ENCODE data around the gene GABRR3. TPM values are rescaled to one million over a fixed set of nuclear protein-coding genes. Genes with fewer than 3 reads are reported as not detected.
A peak's percentile ranks its signal among the peaks of the same experiment; 100 is the strongest.

Gene GABRR3
- total RNA-seq, 1 experiment from 2014 or later = not detected

GRCh38 chr3:97972976-97973375, 62.1 kb downstream of the GABRR3 start:
- H3K9ac ChIP-seq (ENCODE audit: low read length) = peak overlapping the region; percentile 69; the same call in 1 of the 2 replicates
- intact Hi-C loops (cut with micrococcal nuclease) = loop anchor here (5.0 kb wide), 1 partner anchor 91 kb away; no protein-coding TSS in a partner anchor

GRCh38 chr3:97971679-97972567, 63.2 kb downstream of the GABRR3 start, which contains the start of gene RIOX2:
RIOX2 (minus strand) TSS chr3:97972431; CDS start chr3:97967593, 4,838 bp downstream.
- Histone ChIP-seq H3K79me2 (ENCODE audit: low read length) (peaks cover 49% of the 10 kb centered on the region), H3K4me2 (ENCODE audit: low read length) (peak within 1 kb of the TSS; percentile 92), H3K36me3 (ENCODE audit: low read depth, low read length) (peaks cover 3% of the 10 kb centered on the region; the same call in 1 of the 2 replicates), H3K27ac (ENCODE audit: low read length) (peak within 1 kb of the TSS; percentile 40), H3K4me3 (ENCODE audit: low read length) (peak within 1 kb of the TSS; percentile 75), H3K9ac (ENCODE audit: low read length) (peak within 1 kb of the TSS; percentile 69), H3K4me1 (ENCODE audit: insufficient read depth, low read length) (peaks cover 22% of the 10 kb centered on the region), H3K27me3 (ENCODE audit: low read length) (no peaks in the 10 kb centered on the region), H3K9me3 (ENCODE audit: low read length) (no peaks in the 10 kb centered on the region), H3F3A (ENCODE audit: low read length, unreplicated experiment) (no peaks in the 10 kb centered on the region), H4K20me1 (ENCODE audit: low read length) (no peaks in the 10 kb centered on the region; the same call in 1 of the 2 replicates), H2AFZ (ENCODE audit: low read length) (peak within 1 kb of the TSS; percentile 63), H3K9me2 (replicated peaks; ENCODE audit: low read length) (no peaks in the 10 kb centered on the region)
- ChIA-PET POLR2A (ENCODE audit: unreplicated experiment) (no interaction called here), CTCF (no interaction called here)
- ATAC-seq (peak; percentile 88), DNase-seq (peak; percentile 82)
- TF ChIP-seq EZH2phosphoT487 (IDR thresholded peaks at IDR 0.05; ENCODE audit: borderline replicate concordance, low read length) (peak; percentile 54), EZH2 (IDR thresholded peaks at IDR 0.05; ENCODE audit: low read length, unreplicated experiment) (no peak)
- intact Hi-C loops (cut with micrococcal nuclease) = loop anchor here (2.0 to 5.0 kb wide), 3 partner anchors 51 to 151 kb away; no protein-coding TSS in a partner anchor
- BruUV-seq (replicated peaks) = TSS peak; percentile 66

More at GRCh38 chr3:97972976-97973375, 62.1 kb downstream of the GABRR3 start:
- H3K27ac ChIP-seq (ENCODE audit: low read length) = no peak overlapping the region
- ChIA-PET POLR2A (ENCODE audit: unreplicated experiment) (no interaction called here), CTCF (no interaction called here)
- no peaks in the 10 kb centered on the region for H3K9me2 ChIP-seq (replicated peaks; ENCODE audit: low read length)
- H3K4me1 ChIP-seq (ENCODE audit: insufficient read depth, low read length) = peaks cover 22% of the 10 kb centered on the region
- H2AFZ ChIP-seq (ENCODE audit: low read length) = peak overlapping the region; percentile 62
- H3K4me3 ChIP-seq (ENCODE audit: low read length) = peak overlapping the region; percentile 75; the same call in 1 of the 2 replicates
- peaks cover 38% of the 10 kb centered on the region for H3K79me2 ChIP-seq (ENCODE audit: low read length)
- DNase-seq = no peak
- TF ChIP-seq CTCF (conservative IDR thresholded peaks at IDR 0.05; ENCODE audit: low read depth, low read length) (no peak), EZH2phosphoT487 (IDR thresholded peaks at IDR 0.05; ENCODE audit: borderline replicate concordance, low read length) (no peak), EZH2 (IDR thresholded peaks at IDR 0.05; ENCODE audit: low read length, unreplicated experiment) (no peak)
- no TSS peak for BruUV-seq (replicated peaks)
- no peaks in the 10 kb centered on the region; the same call in 1 of the 2 replicates for H4K20me1 ChIP-seq (ENCODE audit: low read length)
- no peaks in the 10 kb centered on the region for H3F3A ChIP-seq (ENCODE audit: low read length, unreplicated experiment)
- peak overlapping the region; percentile 92; the same call in 1 of the 2 replicates for H3K4me2 ChIP-seq (ENCODE audit: low read length)
- ATAC-seq = no peak
- H3K9me3 ChIP-seq (ENCODE audit: low read length) = no peaks in the 10 kb centered on the region
- no peaks in the 10 kb centered on the region for H3K27me3 ChIP-seq (ENCODE audit: low read length)
- no peaks in the 10 kb centered on the region for H3K36me3 ChIP-seq (ENCODE audit: low read depth, low read length)

- peak overlapping the region; percentile 40 for H3K27ac ChIP-seq (ENCODE audit: low read length)
- no peak for DNase-seq
- no peak for ATAC-seq
- H3K9me3 ChIP-seq (ENCODE audit: low read length) = no peaks in the 10 kb centered on the region
- H3K36me3 ChIP-seq (ENCODE audit: low read depth, low read length) = peaks cover 10% of the 10 kb centered on the region; the same call in 1 of the 2 replicates
- peaks cover 57% of the 10 kb centered on the region for H3K79me2 ChIP-seq (ENCODE audit: low read length)
- H3K4me2 ChIP-seq (ENCODE audit: low read length) = peak overlapping the region; percentile 92
- ChIA-PET POLR2A (ENCODE audit: unreplicated experiment) (interaction anchor here (0.6 kb wide), 1 partner anchor 14 kb away, joined by 10 read pairs; no protein-coding TSS in a partner anchor), CTCF (no interaction called here)
- intact Hi-C loops (cut with micrococcal nuclease) = loop anchor here (2.0 to 5.0 kb wide), 3 partner anchors 52 to 150 kb away; no protein-coding TSS in a partner anchor
- no TSS peak for BruUV-seq (replicated peaks)
- H3K9me2 ChIP-seq (replicated peaks; ENCODE audit: low read length) = no peaks in the 10 kb centered on the region
- no peaks in the 10 kb centered on the region; the same call in 1 of the 2 replicates for H4K20me1 ChIP-seq (ENCODE audit: low read length)
- H3F3A ChIP-seq (ENCODE audit: low read length, unreplicated experiment) = no peaks in the 10 kb centered on the region
- H3K27me3 ChIP-seq (ENCODE audit: low read length) = no peaks in the 10 kb centered on the region
- peak overlapping the region; percentile 63 for H2AFZ ChIP-seq (ENCODE audit: low read length)
- peak overlapping the region; percentile 75 for H3K4me3 ChIP-seq (ENCODE audit: low read length)
- peak overlapping the region; percentile 69 for H3K9ac ChIP-seq (ENCODE audit: low read length)
- TF ChIP-seq EZH2phosphoT487 (IDR thresholded peaks at IDR 0.05; ENCODE audit: borderline replicate concordance, low read length) (no peak), EZH2 (IDR thresholded peaks at IDR 0.05; ENCODE audit: low read length, unreplicated experiment) (no peak), CTCF (conservative IDR thresholded peaks at IDR 0.05; ENCODE audit: low read depth, low read length) (no peak)
- peaks cover 22% of the 10 kb centered on the region for H3K4me1 ChIP-seq (ENCODE audit: insufficient read depth, low read length)
Measured at GRCh38 chr3:97970956-97971620, 64.0 kb downstream of the GABRR3 start.

All from PC-3 (cell line).